ENCODE data around the gene SLC22A15. TPM values are rescaled to one million over a fixed set of nuclear protein-coding genes. Genes with fewer than 3 reads are reported as not detected.

Gene SLC22A15
- total and polyA plus RNA-seq, 10 of the 15 experiments (the other 5 are each of a cell fraction or from before 2014, with no cell fraction given) = 0.05 to 2.8 (median 0.13) TPM; not detected in 1

DNA sequence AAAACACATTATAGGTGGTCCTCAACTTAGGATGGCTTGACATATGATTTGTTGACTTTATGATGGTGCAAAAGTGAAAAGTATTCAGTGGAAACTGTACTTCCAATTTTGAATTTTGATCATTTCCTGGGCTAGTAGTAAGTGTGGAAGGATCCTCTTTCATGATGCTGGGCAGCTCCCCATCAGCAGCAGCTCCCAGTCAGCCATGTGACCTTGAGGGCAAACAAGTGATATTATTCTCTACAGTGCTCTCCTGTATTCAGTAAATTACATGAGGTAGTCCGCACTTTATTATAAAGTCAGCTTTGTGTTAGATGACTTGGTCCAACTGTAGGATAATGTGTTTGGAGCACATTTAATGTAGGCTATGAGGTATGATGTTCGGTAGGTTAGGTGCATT lies 36.4 kb downstream of the SLC22A15 start (continued):
- TF ChIP-seq, protein P1, sequence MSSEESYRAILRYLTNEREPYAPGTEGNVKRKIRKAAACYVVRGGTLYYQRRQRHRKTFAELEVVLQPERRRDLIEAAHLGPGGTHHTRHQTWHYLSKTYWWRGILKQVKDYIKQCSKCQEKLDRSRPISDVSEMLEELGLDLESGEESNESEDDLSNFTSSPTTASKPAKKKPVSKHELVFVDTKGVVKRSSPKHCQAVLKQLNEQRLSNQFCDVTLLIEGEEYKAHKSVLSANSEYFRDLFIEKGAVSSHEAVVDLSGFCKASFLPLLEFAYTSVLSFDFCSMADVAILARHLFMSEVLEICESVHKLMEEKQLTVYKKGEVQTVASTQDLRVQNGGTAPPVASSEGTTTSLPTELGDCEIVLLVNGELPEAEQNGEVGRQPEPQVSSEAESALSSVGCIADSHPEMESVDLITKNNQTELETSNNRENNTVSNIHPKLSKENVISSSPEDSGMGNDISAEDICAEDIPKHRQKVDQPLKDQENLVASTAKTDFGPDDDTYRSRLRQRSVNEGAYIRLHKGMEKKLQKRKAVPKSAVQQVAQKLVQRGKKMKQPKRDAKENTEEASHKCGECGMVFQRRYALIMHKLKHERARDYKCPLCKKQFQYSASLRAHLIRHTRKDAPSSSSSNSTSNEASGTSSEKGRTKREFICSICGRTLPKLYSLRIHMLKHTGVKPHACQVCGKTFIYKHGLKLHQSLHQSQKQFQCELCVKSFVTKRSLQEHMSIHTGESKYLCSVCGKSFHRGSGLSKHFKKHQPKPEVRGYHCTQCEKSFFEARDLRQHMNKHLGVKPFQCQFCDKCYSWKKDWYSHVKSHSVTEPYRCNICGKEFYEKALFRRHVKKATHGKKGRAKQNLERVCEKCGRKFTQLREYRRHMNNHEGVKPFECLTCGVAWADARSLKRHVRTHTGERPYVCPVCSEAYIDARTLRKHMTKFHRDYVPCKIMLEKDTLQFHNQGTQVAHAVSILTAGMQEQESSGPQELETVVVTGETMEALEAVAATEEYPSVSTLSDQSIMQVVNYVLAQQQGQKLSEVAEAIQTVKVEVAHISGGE (CRISPR knock-in tag; IDR thresholded peaks at IDR 0.05) = no peak
- TF ChIP-seq NR2F1 (conservative IDR thresholded peaks at IDR 0.05) = no peak
- TF ChIP-seq, protein P2, sequence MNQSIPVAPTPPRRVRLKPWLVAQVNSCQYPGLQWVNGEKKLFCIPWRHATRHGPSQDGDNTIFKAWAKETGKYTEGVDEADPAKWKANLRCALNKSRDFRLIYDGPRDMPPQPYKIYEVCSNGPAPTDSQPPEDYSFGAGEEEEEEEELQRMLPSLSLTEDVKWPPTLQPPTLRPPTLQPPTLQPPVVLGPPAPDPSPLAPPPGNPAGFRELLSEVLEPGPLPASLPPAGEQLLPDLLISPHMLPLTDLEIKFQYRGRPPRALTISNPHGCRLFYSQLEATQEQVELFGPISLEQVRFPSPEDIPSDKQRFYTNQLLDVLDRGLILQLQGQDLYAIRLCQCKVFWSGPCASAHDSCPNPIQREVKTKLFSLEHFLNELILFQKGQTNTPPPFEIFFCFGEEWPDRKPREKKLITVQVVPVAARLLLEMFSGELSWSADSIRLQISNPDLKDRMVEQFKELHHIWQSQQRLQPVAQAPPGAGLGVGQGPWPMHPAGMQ (IDR thresholded peaks at IDR 0.05; ENCODE audit: borderline replicate concordance) = no peak
- no peak for TF ChIP-seq TBL1XR1 (IDR thresholded peaks at IDR 0.05; ENCODE audit: low read depth, low read length)
- no peak for TF ChIP-seq MYC (IDR thresholded peaks at IDR 0.05; ENCODE audit: insufficient read depth, insufficient read length, insufficient replicate concordance, low read length, severe bottlenecking)
- no peak for TF ChIP-seq SKIL (IDR thresholded peaks at IDR 0.05; ENCODE audit: low read depth, poor library complexity, severe bottlenecking)
- TF ChIP-seq ZSCAN29 (IDR thresholded peaks at IDR 0.05) = no peak

All from GM12878 (cell line).